H1 (cell line): ENCODE measurements around the gene BZW2. TPM values are rescaled to one million over a fixed set of nuclear protein-coding genes. Genes with fewer than 3 reads are reported as not detected.

ENCODE experiments used
- CTCF ChIA-PET: fragments of 300-600 bp; sonication (Branson Sonifier 250); formaldehyde crosslinking; loops from one replicate; lab custom pipeline; 2021; ENCODE audit not compliant: partially characterized antibody; lab: Charles Lee
- POLR2A ChIA-PET: fragments of 300-600 bp; sonication (Branson Sonifier 250); formaldehyde crosslinking; loops from one replicate; lab custom pipeline; 2021; ENCODE audit warnings: inconsistent platforms; ENCODE audit not compliant: partially characterized antibody; lab: Charles Lee
- DNase-seq, 2 experiments: peaks; one replicate each; pipeline versions ENCODE4 v3.0.0 to v3.0.0-alpha.2; 2010 to 2022; ENCODE audit warnings: low spot score in 2 of 2, low read depth in 1 of 2, mixed read lengths in 1 of 2
- FAIRE-seq: peaks from 2 replicates; lab custom pipeline; 2011; peaks lifted over from hg19 to GRCh38; lab: Jason Lieb, UNC
- H2AFZ ChIP-seq: 2 replicates; pipeline ENCODE4 v1.8.1; 2012; ENCODE audit warnings: low read length, inconsistent platforms
- H2AK5ac ChIP-seq: 2 replicates; pipeline ENCODE4 v1.6.1; 2013; ENCODE audit warnings: low read depth, low read length
- H2BK120ac ChIP-seq: replicated peaks from 2 replicates; pipeline ENCODE3; 2013; ENCODE audit warnings: low read depth, low read length, inconsistent platforms
- H2BK12ac ChIP-seq: 2 replicates; pipeline ENCODE4 v1.6.1; 2013; ENCODE audit warnings: low read depth, low read length
- H2BK15ac ChIP-seq: 2 replicates; pipeline ENCODE4 v1.6.1; 2013; ENCODE audit warnings: low read length
- H2BK20ac ChIP-seq: 2 replicates; pipeline ENCODE4 v1.6.1; 2013; ENCODE audit warnings: low read length
- H2BK5ac ChIP-seq: 2 replicates; pipeline ENCODE4 v1.6.1; 2013; ENCODE audit warnings: low read depth, low read length
- H3K14ac ChIP-seq: 2 replicates; pipeline ENCODE4 v1.6.1; 2013; ENCODE audit warnings: inconsistent platforms; ENCODE audit not compliant: insufficient read length
- H3K18ac ChIP-seq: 2 replicates; pipeline ENCODE4 v1.6.1; 2013; ENCODE audit warnings: low read length; ENCODE audit errors: extremely low read depth
- H3K23ac ChIP-seq: 2 replicates; pipeline ENCODE4 v1.6.1; 2013; ENCODE audit warnings: inconsistent platforms; ENCODE audit not compliant: insufficient read length
- H3K23me2 ChIP-seq: 2 replicates; pipeline ENCODE4 v1.6.1; 2013; ENCODE audit warnings: low read depth, low read length
- H3K27ac ChIP-seq: 2 replicates; pipeline ENCODE4 v1.6.1; 2011; ENCODE audit warnings: low read depth, low read length, inconsistent platforms
- H3K27me3 ChIP-seq, 4 experiments: replicated peaks in 1 of 4; 1 replicate in 1 of 4; 2 replicates in 3 of 4; pipeline versions ENCODE4 v1.6.1 to v1.8.1; 2011 to 2013; ENCODE audit warnings: low read length in 3 of 4, mild to moderate bottlenecking in 3 of 4, inconsistent platforms in 2 of 4, mixed read lengths in 2 of 4, moderate library complexity in 1 of 4; ENCODE audit not compliant: control insufficient read depth in 3 of 4, insufficient read depth in 3 of 4; ENCODE audit errors: extremely low read depth in 1 of 4
- H3K36me3 ChIP-seq, 4 experiments: 2 replicates each; pipeline versions ENCODE4 v1.6.1 to v1.8.1; 2011 to 2013; ENCODE audit warnings: mild to moderate bottlenecking in 4 of 4, low read length in 3 of 4, moderate library complexity in 2 of 4, control low read depth in 1 of 4, inconsistent platforms in 1 of 4; ENCODE audit not compliant: insufficient read depth in 4 of 4, control insufficient read depth in 2 of 4
- H3K4ac ChIP-seq: replicated peaks from 2 replicates; pipeline ENCODE3; 2013; ENCODE audit warnings: low read length, low read depth, mixed read lengths, inconsistent platforms; ENCODE audit not compliant: insufficient read length
- H3K4me1 ChIP-seq, 4 experiments: replicated peaks in 1 of 4; 1 replicate in 1 of 4; 2 replicates in 3 of 4; pipeline versions ENCODE4 v1.6.1 to v1.8.1; 2011 to 2013; ENCODE audit warnings: low read length in 3 of 4, inconsistent platforms in 2 of 4, mixed read lengths in 1 of 4; ENCODE audit not compliant: insufficient read depth in 4 of 4, control insufficient read depth in 3 of 4
- H3K4me2 ChIP-seq, 2 experiments: 2 replicates each; pipeline versions ENCODE4 v1.6.1 to v1.8.1; 2011 to 2013; ENCODE audit warnings: low read depth in 2 of 2, low read length in 2 of 2, control low read depth in 1 of 2, inconsistent platforms in 1 of 2, mild to moderate bottlenecking in 1 of 2; ENCODE audit not compliant: insufficient read depth in 1 of 2
- H3K4me3 ChIP-seq, 4 experiments: fragments of 200-600, 300-600 bp in 1 of 4; sonication (generic), shearing (Covaris generic), sonication (Bioruptor Twin) in 1 of 4; 2 replicates each; pipeline versions ENCODE4 v1.5.1 to v1.8.1; 2011 to 2016; ENCODE audit warnings: low read length in 4 of 4, low read depth in 3 of 4, control low read depth in 2 of 4, inconsistent platforms in 2 of 4, mild to moderate bottlenecking in 2 of 4, mixed read lengths in 1 of 4, moderate library complexity in 1 of 4; ENCODE audit not compliant: insufficient read depth in 2 of 4; ENCODE audit errors: extremely low read depth in 1 of 4
- H3K56ac ChIP-seq: replicated peaks from 2 replicates; pipeline ENCODE3; 2013; ENCODE audit warnings: low read depth, mild to moderate bottlenecking, mixed read lengths, low read length, inconsistent platforms; ENCODE audit not compliant: insufficient read length
- H3K79me1 ChIP-seq: 2 replicates; pipeline ENCODE4 v1.6.1; 2013; ENCODE audit warnings: low read depth, low read length, control low read depth
- H3K79me2 ChIP-seq, 2 experiments: 2 replicates each; pipeline versions ENCODE4 v1.6.1 to v1.8.1; 2012 to 2013; ENCODE audit warnings: low read length in 2 of 2, mild to moderate bottlenecking in 2 of 2, inconsistent platforms in 1 of 2; ENCODE audit not compliant: insufficient read depth in 2 of 2, control insufficient read depth in 1 of 2
- H3K9ac ChIP-seq, 4 experiments: replicated peaks in 1 of 4; 1 replicate in 1 of 4; 2 replicates in 3 of 4; pipeline versions ENCODE4 v1.6.1 to v1.8.1; 2011 to 2013; ENCODE audit warnings: low read depth in 3 of 4, low read length in 3 of 4, control low read depth in 2 of 4, mild to moderate bottlenecking in 2 of 4, moderate library complexity in 2 of 4, inconsistent platforms in 1 of 4; ENCODE audit errors: extremely low read depth in 1 of 4
- H3K9me3 ChIP-seq, 2 experiments: 2 replicates each; pipeline versions ENCODE4 v1.6.1 to v1.8.1; 2012 to 2013; ENCODE audit warnings: mild to moderate bottlenecking in 2 of 2, moderate library complexity in 2 of 2, control low read depth in 1 of 2, inconsistent platforms in 1 of 2, low read depth in 1 of 2, low read length in 1 of 2, mixed read lengths in 1 of 2; ENCODE audit not compliant: insufficient read depth in 2 of 2
- H4K20me1 ChIP-seq, 2 experiments: replicated peaks in 1 of 2; 2 replicates each; pipeline versions ENCODE3 to v1.8.1; 2011 to 2013; ENCODE audit warnings: inconsistent platforms in 2 of 2, low read length in 2 of 2, mild to moderate bottlenecking in 1 of 2; ENCODE audit not compliant: insufficient read depth in 2 of 2, control insufficient read depth in 1 of 2
- H4K5ac ChIP-seq: 2 replicates; pipeline ENCODE4 v1.6.1; 2013; ENCODE audit warnings: low read length, low read depth, mixed read lengths, inconsistent platforms; ENCODE audit not compliant: insufficient read length
- H4K8ac ChIP-seq: 2 replicates; pipeline ENCODE4 v1.8.0; 2013; ENCODE audit warnings: mild to moderate bottlenecking, moderate library complexity, low read length, inconsistent platforms; ENCODE audit not compliant: insufficient read depth; ENCODE audit errors: extremely low read depth
- H4K91ac ChIP-seq: replicated peaks from 2 replicates; pipeline ENCODE3; 2013; ENCODE audit warnings: low read length, mixed read lengths, inconsistent platforms; ENCODE audit not compliant: insufficient read length
- JUN ChIP-seq: IDR thresholded peaks from 2 replicates; pipeline ENCODE4 v1.6.1; 2011; ENCODE audit warnings: low read depth, mild to moderate bottlenecking, improper control_type of control experiment, low read length
- WGBS, 2 experiments: shearing (Covaris generic) in 1 of 2; methylation state at CpG; one replicate each; pipeline versions ENCODE4 v1.1.6 to v1.1.7; 2013 to 2015; ENCODE audit warnings: low lambda C conversion rate in 2 of 2, mixed read lengths in 2 of 2, inconsistent platforms in 1 of 2, low coverage in 1 of 2, missing lambda C conversion rate in 1 of 2; ENCODE audit not compliant: insufficient replicate concordance in 2 of 2, insufficient coverage in 1 of 2, insufficient read length in 1 of 2; ENCODE audit errors: extremely low coverage in 1 of 2, missing lambda C conversion rate in 1 of 2; 5-methylcytosine and 5-hydroxymethylcytosine counted together
- polyA plus RNA-seq, 7 experiments: library from polyadenylated mRNA; depleted of rRNA in 3 of 7; stranded (reverse) in 5 of 7; unstranded in 2 of 7; fragments of >200 nt in 5 of 7; fragments of 200-250 nt in 2 of 7; gene quantifications; 1 replicate in 5 of 7; 2 replicates in 1 of 7; 4 replicates in 1 of 7; pipeline versions ENCODE4 v1.2.1 to v1.2.3, GENCODE V29; 2011 to 2013; ENCODE audit warnings: missing spikeins in 2 of 7, mixed read lengths in 2 of 7
- total RNA-seq: library from RNA; stranded (reverse); fragmentation: NEBNext Ultra II Directional; extraction: Animal tissue kit (Norgen Biotek cat#: 25700); gene quantifications from 2 replicates; pipeline ENCODE4 v1.2.1, GENCODE V29; 2021

The BZW2 gene
- total and polyA plus RNA-seq, 2 of the 8 experiments (the other 6 are each of a cell fraction or from before 2014, with no cell fraction given) = 32.3 to 103 TPM

GRCh38 chr7:16598015-16598414 lies 48.0 kb upstream of the BZW2 start:
- Histone ChIP-seq H4K20me1 (no peaks in the 10 kb centered on the region), H3K14ac (no peak overlapping the region), H2BK15ac (no peak overlapping the region), H4K8ac (no peak overlapping the region), H2AK5ac (no peak overlapping the region), H3K79me1 (no peaks in the 10 kb centered on the region), H3K4me2 (no peak overlapping the region), H3K9ac (no peak overlapping the region; a peak in 1 of 7 replicates), H2AFZ (no peak overlapping the region), H2BK120ac (no peak overlapping the region), H3K23me2 (no peaks in the 10 kb centered on the region), H3K36me3 (peaks cover 0 to 4% (median 0%) of the 10 kb centered on the region in 4 experiments; a peak in 1 of 8 replicates), H3K56ac (no peak overlapping the region), H3K4me3 (no peak overlapping the region), H3K27ac (no peak overlapping the region), H3K4ac (no peak overlapping the region), H3K23ac (no peak overlapping the region), H3K4me1 (peaks cover 0 to 7% (median 3%) of the 10 kb centered on the region in 4 experiments; a peak in 2 of 7 replicates), H3K18ac (no peak overlapping the region), H3K79me2 (no peaks in the 10 kb centered on the region), H4K5ac (no peak overlapping the region), H2BK20ac (no peak overlapping the region), H3K9me3 (no peaks in the 10 kb centered on the region), H2BK12ac (no peak overlapping the region), H4K91ac (no peak overlapping the region), H2BK5ac (no peak overlapping the region), H3K27me3 (no peaks in the 10 kb centered on the region)
- ChIA-PET POLR2A (interaction anchor here (1.5 kb wide), 1 partner anchor 47 kb away, joined by 4 read pairs; the partner anchor contains the start of genes ANKMY2 and BZW2), CTCF (interaction anchor here (1.0 kb wide), 1 partner anchor 11 kb away, joined by 3 read pairs; no protein-coding TSS in a partner anchor)
- no peak for TF ChIP-seq JUN
- 63% methylated on average over 4 of the region's 4 CpGs; no CpG with 5 or more reads in 1 of the 2 experiments for WGBS, 2 experiments
- FAIRE-seq (no peak), DNase-seq (no peak)
